PC-9 (cell line): ENCODE measurements around the gene MACROD2. TPM values are rescaled to one million over a fixed set of nuclear protein-coding genes. Genes with fewer than 3 reads are reported as not detected.
"Not testable (repeated sequence)": the region's sequence is repeated elsewhere in the genome, so short reads cannot be mapped to it uniquely, and the experiment has no call there.

Source experiments
- BruUV-seq: library from RNA; stranded (reverse); fragments of 400-500 nt; replicated peaks from 2 replicates; lab custom pipeline; 2021; lab: Mats Ljungman, UMichigan
- CTCF ChIA-PET: fragments of 300-600 bp; sonication (Branson Sonifier 250); formaldehyde crosslinking; loops from one replicate; lab custom pipeline; 2022; ENCODE audit warnings: antibody characterized with exemption; lab: Charles Lee
- POLR2A ChIA-PET: fragments of 300-600 bp; sonication (Branson Sonifier 250); formaldehyde crosslinking; loops from one replicate; lab custom pipeline; 2022; ENCODE audit warnings: antibody characterized with exemption; ENCODE audit not compliant: unreplicated experiment; lab: Charles Lee
- DNase-seq, 2 experiments: peaks; one replicate each; pipeline versions ENCODE4 v3.0.0 to v3.0.0-alpha.2; 2015 to 2022; ENCODE audit warnings: mixed read lengths in 1 of 2
- H2AFZ ChIP-seq: fragments of 200-600 bp; sonication (generic); 2 replicates; pipeline ENCODE4 v1.8.1; 2017; ENCODE audit warnings: antibody characterized with exemption
- H3F3A ChIP-seq: fragments of 200-600 bp; sonication (generic); 2 replicates; pipeline ENCODE4 v1.8.1; 2017; ENCODE audit warnings: antibody characterized with exemption, mild to moderate bottlenecking, low read depth; ENCODE audit not compliant: insufficient read depth
- H3K27ac ChIP-seq: fragments of 200-600 bp; sonication (generic); 2 replicates; pipeline ENCODE4 v1.6.1; 2016; ENCODE audit warnings: mixed run types
- H3K27me3 ChIP-seq: fragments of 200-600 bp; sonication (generic); 2 replicates; pipeline ENCODE4 v1.6.1; 2016; ENCODE audit warnings: low read depth, mixed run types; ENCODE audit not compliant: insufficient read depth
- H3K36me3 ChIP-seq: fragments of 200-600 bp; sonication (generic); 2 replicates; pipeline ENCODE4 v1.6.1; 2016; ENCODE audit warnings: low read depth, mixed run types
- H3K4me1 ChIP-seq: fragments of 200-600 bp; sonication (generic); replicated peaks from 2 replicates; pipeline ENCODE4 v1.6.1; 2016; ENCODE audit warnings: mixed run types; ENCODE audit not compliant: insufficient read depth
- H3K4me2 ChIP-seq: fragments of 200-600 bp; sonication (generic); 2 replicates; pipeline ENCODE4 v1.6.1; 2017; ENCODE audit warnings: mixed run types
- H3K4me3 ChIP-seq: fragments of 200-600 bp; sonication (generic); 2 replicates; pipeline ENCODE4 v1.6.1; 2016; ENCODE audit warnings: mixed run types
- H3K79me2 ChIP-seq: fragments of 200-600 bp; sonication (generic); 2 replicates; pipeline ENCODE4 v1.6.1; 2017; ENCODE audit warnings: low read depth, mixed run types
- H3K9me2 ChIP-seq: fragments of 200-600 bp; sonication (generic); 2 replicates; pipeline ENCODE4 v1.8.1; 2017; ENCODE audit warnings: mild to moderate bottlenecking; ENCODE audit not compliant: insufficient read depth
- H3K9me3 ChIP-seq: fragments of 200-600 bp; sonication (generic); 2 replicates; pipeline ENCODE4 v1.8.1; 2016; ENCODE audit warnings: low read depth; ENCODE audit not compliant: insufficient read depth
- H4K20me1 ChIP-seq: fragments of 200-600 bp; sonication (generic); 2 replicates; pipeline ENCODE4 v1.8.1; 2017; ENCODE audit not compliant: insufficient read depth
- CTCF ChIP-seq: fragments of 200-600 bp; sonication (generic); conservative IDR thresholded peaks from 2 replicates; pipeline ENCODE4 v1.6.1; 2017; ENCODE audit warnings: mixed run types, antibody characterized with exemption, mild to moderate bottlenecking, moderate library complexity
- EZH2 ChIP-seq: fragments of 200-600 bp; sonication (generic); IDR thresholded peaks from 2 replicates; pipeline ENCODE4 v1.8.0; 2017; ENCODE audit warnings: antibody characterized with exemption, low read depth
- intact Hi-C: fragments of 100-400 bp; cut with micrococcal nuclease; formaldehyde crosslinking; loops from one replicate; pipeline ENCODE4 v1.10.0; 2022; ENCODE audit not compliant: unreplicated experiment
- total RNA-seq: library from RNA; stranded (reverse); gene quantifications from 2 replicates; pipeline ENCODE4 v1.2.3, GENCODE V29; 2021

Gene MACROD2
- total RNA-seq, 1 experiment from 2014 or later = 11.4 TPM

- no peaks in the 10 kb centered on the region for H4K20me1 ChIP-seq
- no peaks in the 10 kb centered on the region for H3K9me2 ChIP-seq
- DNase-seq = no peak
- TF ChIP-seq CTCF (no peak), EZH2 (no peak)
- CTCF ChIA-PET = no interaction called here
- H3K4me3 ChIP-seq = no peak overlapping the region
- H3K4me2 ChIP-seq = no peak overlapping the region
- H3K9me3 ChIP-seq = no peaks in the 10 kb centered on the region
- no peaks in the 10 kb centered on the region for H3K79me2 ChIP-seq
- no peaks in the 10 kb centered on the region for H3K36me3 ChIP-seq
- no peak overlapping the region for H3K27ac ChIP-seq
- no peak overlapping the region for H2AFZ ChIP-seq
- no peaks in the 10 kb centered on the region; the same call in 1 of the 2 replicates for H3K4me1 ChIP-seq
- BruUV-seq = no TSS peak
- no peaks in the 10 kb centered on the region for H3K27me3 ChIP-seq
- no peaks in the 10 kb centered on the region for H3F3A ChIP-seq
- intact Hi-C loops = no loop called here
- POLR2A ChIA-PET = no interaction called here
Measured at GRCh38 chr20:15196547-15197255, 1201.4 kb downstream of the MACROD2 start.

- H3K4me3 ChIP-seq, H3K36me3 ChIP-seq, H3K9me2 ChIP-seq, H3K79me2 ChIP-seq, H3K4me1 ChIP-seq, H3K4me2 ChIP-seq, H3K27me3 ChIP-seq, DNase-seq, CTCF ChIA-PET, H3K27ac ChIP-seq, H4K20me1 ChIP-seq, intact Hi-C loops, H3K9me3 ChIP-seq, H2AFZ ChIP-seq, POLR2A ChIA-PET, BruUV-seq, H3F3A ChIP-seq: not testable (repeated sequence)
Measured at GRCh38 chr20:15198017-15198416, 1202.7 kb downstream of the MACROD2 start.

- intact Hi-C loops = no loop called here
- Histone ChIP-seq H2AFZ (no peak overlapping the region), H3K4me3 (no peak overlapping the region), H3K27ac (no peak overlapping the region), H3K79me2 (no peaks in the 10 kb centered on the region), H3K9me2 (no peaks in the 10 kb centered on the region), H3K36me3 (no peaks in the 10 kb centered on the region), H3K4me2 (no peak overlapping the region), H4K20me1 (no peaks in the 10 kb centered on the region), H3K4me1 (no peaks in the 10 kb centered on the region; the same call in 1 of the 2 replicates), H3K9me3 (no peaks in the 10 kb centered on the region), H3K27me3 (no peaks in the 10 kb centered on the region), H3F3A (no peaks in the 10 kb centered on the region)
- DNase-seq = no peak
- ChIA-PET CTCF (no interaction called here), POLR2A (no interaction called here)
- TF ChIP-seq CTCF (no peak), EZH2 (no peak)
- no TSS peak for BruUV-seq
Measured at GRCh38 chr20:15199698-15200097, 1204.4 kb downstream of the MACROD2 start.
